Transverse colon (tissue), 3 donors: ENCODE measurements around the gene THBS1.

ENCODE experiments used
- EP300 ChIP-seq: sonication (generic); formaldehyde crosslinking; IDR thresholded peaks from one replicate; pipeline ENCODE4 v1.6.1; 2017; ENCODE audit warnings: antibody characterized with exemption, low read depth
- POLR2A ChIP-seq: fragments of 450-650 bp; IDR thresholded peaks from one replicate; pipeline ENCODE4 v1.6.1; 2016; ENCODE audit warnings: antibody characterized with exemption, mild to moderate bottlenecking, moderate library complexity
- POLR2AphosphoS5 ChIP-seq, 3 donors: sonication (generic); formaldehyde crosslinking; IDR thresholded peaks; one replicate each; pipeline ENCODE4 v1.6.1; 2016; ENCODE audit warnings: antibody characterized with exemption in 3 of 3

GRCh38 chr15:39582977-39583595 lies 2.2 kb downstream of the THBS1 start:
- TF ChIP-seq EP300 (no peak), POLR2AphosphoS5 (IDR thresholded peaks at IDR 0.05) (no peak), POLR2A (no peak)
